ENCODE measurements around the gene PCLO. TPM values are rescaled to one million over a fixed set of nuclear protein-coding genes. Genes with fewer than 3 reads are reported as not detected.

PCLO gene
- total and polyA plus RNA-seq, 2 experiments from 2014 or later, result 0.77 to 1.1 TPM

DNA sequence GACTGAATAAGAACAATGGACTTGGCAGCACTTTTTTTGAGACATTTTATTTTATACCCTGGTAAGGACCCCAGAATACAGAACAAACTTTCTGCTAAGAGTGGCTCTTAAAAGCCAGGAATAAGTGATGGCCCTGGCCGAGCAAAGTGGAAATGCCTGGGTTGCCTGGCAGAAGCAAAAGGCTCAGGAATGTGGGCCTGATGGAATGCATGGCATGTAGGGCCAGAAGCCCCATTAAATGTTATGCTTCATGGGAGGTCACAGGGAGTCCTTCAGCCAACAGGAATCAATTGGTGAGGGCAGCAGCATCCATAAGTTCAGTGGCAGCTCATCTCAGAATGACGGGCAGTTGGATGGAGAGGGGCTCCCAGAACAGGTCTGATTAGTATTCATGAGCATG, 417.6 kb downstream of the PCLO start:
- H3K4me3 ChIP-seq, result no peak overlapping the region
- H3K27ac ChIP-seq, result no peak overlapping the region
- H3K36me3 ChIP-seq, result no peaks in the 10 kb centered on the region
- DNase-seq (ENCODE audit: low read depth in 1 of 2, low spot score in 1 of 2), result peak; percentile 25 to 56
- H3K9me3 ChIP-seq (ENCODE audit: low read depth), result no peaks in the 10 kb centered on the region
- TF ChIP-seq, protein P1, sequence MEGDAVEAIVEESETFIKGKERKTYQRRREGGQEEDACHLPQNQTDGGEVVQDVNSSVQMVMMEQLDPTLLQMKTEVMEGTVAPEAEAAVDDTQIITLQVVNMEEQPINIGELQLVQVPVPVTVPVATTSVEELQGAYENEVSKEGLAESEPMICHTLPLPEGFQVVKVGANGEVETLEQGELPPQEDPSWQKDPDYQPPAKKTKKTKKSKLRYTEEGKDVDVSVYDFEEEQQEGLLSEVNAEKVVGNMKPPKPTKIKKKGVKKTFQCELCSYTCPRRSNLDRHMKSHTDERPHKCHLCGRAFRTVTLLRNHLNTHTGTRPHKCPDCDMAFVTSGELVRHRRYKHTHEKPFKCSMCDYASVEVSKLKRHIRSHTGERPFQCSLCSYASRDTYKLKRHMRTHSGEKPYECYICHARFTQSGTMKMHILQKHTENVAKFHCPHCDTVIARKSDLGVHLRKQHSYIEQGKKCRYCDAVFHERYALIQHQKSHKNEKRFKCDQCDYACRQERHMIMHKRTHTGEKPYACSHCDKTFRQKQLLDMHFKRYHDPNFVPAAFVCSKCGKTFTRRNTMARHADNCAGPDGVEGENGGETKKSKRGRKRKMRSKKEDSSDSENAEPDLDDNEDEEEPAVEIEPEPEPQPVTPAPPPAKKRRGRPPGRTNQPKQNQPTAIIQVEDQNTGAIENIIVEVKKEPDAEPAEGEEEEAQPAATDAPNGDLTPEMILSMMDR (IDR thresholded peaks at IDR 0.05; ENCODE audit: low read depth, low read length), result no peak
- no peaks in the 10 kb centered on the region for H3K4me1 ChIP-seq (ENCODE audit: low read depth)
- H3K27me3 ChIP-seq, result no peaks in the 10 kb centered on the region

DNA sequence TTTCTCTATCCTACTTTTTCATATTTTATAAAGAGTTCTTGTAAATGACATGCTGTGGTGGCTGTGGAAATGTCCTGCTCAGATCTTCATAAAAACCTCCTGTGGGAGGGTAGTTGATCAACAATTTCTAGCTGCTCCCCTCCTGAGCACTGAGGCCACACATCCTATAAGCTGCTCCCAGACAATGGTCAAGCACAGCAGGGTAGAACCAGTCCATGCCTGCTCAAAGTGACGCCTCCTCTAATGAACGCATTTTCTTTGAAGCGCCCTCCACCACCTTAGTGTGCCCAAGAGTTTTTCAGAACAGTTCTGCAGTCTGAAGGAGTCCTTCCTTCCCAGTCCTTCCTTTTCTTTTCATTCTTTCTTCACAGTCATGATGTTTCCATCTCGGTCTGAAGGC, 420.5 kb downstream of the PCLO start:
- no peaks in the 10 kb centered on the region for H3K9me3 ChIP-seq (ENCODE audit: low read depth)
- TF ChIP-seq, protein P1 (IDR thresholded peaks at IDR 0.05; ENCODE audit: low read depth, low read length), result no peak
- no peak overlapping the region for H3K27ac ChIP-seq
- H3K4me1 ChIP-seq (ENCODE audit: low read depth), result no peaks in the 10 kb centered on the region
- no peak for DNase-seq (ENCODE audit: low read depth in 1 of 2, low spot score in 1 of 2)
- H3K27me3 ChIP-seq, result no peaks in the 10 kb centered on the region
- H3K4me3 ChIP-seq, result no peak overlapping the region
- no peaks in the 10 kb centered on the region for H3K36me3 ChIP-seq

DNA sequence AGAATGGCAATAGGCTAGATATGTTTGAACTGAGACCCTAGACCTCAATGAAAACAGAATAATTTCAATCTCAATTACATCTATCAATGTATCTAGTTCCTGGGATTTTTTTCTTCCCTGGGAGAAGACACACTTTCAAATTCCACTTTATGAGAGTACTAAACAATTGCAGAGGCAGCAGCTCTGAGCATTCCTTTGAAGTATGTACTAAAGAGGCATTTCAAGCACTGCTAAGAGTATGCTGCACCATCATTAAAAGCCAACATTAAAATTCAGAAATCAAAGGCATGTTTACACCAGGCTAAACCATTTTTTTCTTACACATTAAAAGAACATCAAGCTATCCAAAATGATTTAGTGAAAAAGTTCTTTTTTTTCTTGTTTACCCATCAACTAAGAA, 421.2 kb downstream of the PCLO start:
- H3K36me3 ChIP-seq, result no peaks in the 10 kb centered on the region
- no peak for DNase-seq (ENCODE audit: low read depth in 1 of 2, low spot score in 1 of 2)
- no peak overlapping the region for H3K27ac ChIP-seq
- H3K27me3 ChIP-seq, result no peaks in the 10 kb centered on the region
- TF ChIP-seq, protein P1 (IDR thresholded peaks at IDR 0.05; ENCODE audit: low read depth, low read length), result no peak
- no peak overlapping the region for H3K4me3 ChIP-seq
- H3K9me3 ChIP-seq (ENCODE audit: low read depth), result no peaks in the 10 kb centered on the region
- no peaks in the 10 kb centered on the region for H3K4me1 ChIP-seq (ENCODE audit: low read depth)

DNA sequence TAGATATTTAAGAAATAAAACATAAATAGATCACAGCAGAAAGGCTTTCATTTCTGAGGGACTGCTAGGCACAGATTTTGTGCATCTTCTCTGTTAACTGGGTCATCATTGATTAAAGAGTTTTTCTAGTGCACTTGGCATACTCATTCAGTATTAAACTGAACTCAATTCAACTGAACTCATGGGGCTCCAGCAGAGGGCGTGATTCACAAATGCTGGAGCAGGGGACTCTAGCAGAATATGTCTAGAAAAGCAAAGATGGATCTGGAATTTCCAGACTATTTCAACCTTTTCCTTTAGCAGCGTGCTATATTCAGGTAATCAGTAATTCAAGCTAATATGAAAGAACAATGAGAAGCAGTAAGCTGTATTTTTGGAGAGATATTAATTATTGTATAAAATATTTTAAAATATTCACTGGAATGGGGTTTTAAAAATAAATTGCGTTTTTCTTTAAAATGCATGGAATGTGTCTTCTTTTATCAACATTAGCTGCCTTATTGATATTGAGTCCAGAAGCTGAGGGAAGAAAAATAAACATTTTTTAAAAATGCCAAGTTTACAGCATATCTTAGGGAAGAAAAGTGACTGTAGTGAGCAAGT, 422.3 kb downstream of the PCLO start:
- H3K4me3 ChIP-seq, result no peak overlapping the region
- no peaks in the 10 kb centered on the region for H3K27me3 ChIP-seq
- no peaks in the 10 kb centered on the region for H3K4me1 ChIP-seq (ENCODE audit: low read depth)
- peak; percentile 76 to 79 for DNase-seq (ENCODE audit: low read depth in 1 of 2, low spot score in 1 of 2)
- TF ChIP-seq, protein P1 (IDR thresholded peaks at IDR 0.05; ENCODE audit: low read depth, low read length), result peak; percentile 86
- no peak overlapping the region for H3K27ac ChIP-seq
- H3K9me3 ChIP-seq (ENCODE audit: low read depth), result no peaks in the 10 kb centered on the region
- no peaks in the 10 kb centered on the region for H3K36me3 ChIP-seq

DNA sequence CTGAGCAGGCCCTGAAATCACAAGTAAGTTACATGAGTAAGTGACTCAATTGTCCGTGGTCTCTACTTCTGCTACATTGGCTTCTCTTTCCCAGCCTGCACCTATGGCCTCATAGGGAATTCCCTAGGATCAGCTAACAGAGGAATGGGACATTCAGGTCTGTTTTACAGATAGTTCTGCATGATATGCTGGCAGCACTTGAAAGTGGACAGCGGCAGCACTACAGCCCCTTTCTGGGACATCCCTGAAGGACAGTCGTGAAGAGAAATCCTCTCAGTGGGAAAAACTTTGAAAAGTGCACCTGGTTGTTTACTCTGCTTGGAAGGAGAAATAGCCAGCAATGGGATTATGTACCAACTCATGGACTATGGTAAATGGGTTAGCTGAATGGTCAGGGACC, 426.1 kb downstream of the PCLO start:
- Histone ChIP-seq H3K27ac (no peak overlapping the region), H3K4me3 (no peak overlapping the region), H3K4me1 (ENCODE audit: low read depth) (no peaks in the 10 kb centered on the region), H3K27me3 (no peaks in the 10 kb centered on the region), H3K9me3 (ENCODE audit: low read depth) (no peaks in the 10 kb centered on the region), H3K36me3 (no peaks in the 10 kb centered on the region)
- TF ChIP-seq, protein P1 (IDR thresholded peaks at IDR 0.05; ENCODE audit: low read depth, low read length), result no peak
- DNase-seq (ENCODE audit: low read depth in 1 of 2, low spot score in 1 of 2), result no peak
